NCI-H2029 (cell line): ENCODE results near the gene GGT7.
"Not testable (repeated sequence)": the region's sequence is repeated elsewhere in the genome, so short reads cannot be mapped to it uniquely, and the experiment has no call there.

Experiments
- DNase-seq: peaks from one replicate; lab custom pipeline; 2025; lab: John Stamatoyannopoulos, UW

Gene GGT7, protein sequence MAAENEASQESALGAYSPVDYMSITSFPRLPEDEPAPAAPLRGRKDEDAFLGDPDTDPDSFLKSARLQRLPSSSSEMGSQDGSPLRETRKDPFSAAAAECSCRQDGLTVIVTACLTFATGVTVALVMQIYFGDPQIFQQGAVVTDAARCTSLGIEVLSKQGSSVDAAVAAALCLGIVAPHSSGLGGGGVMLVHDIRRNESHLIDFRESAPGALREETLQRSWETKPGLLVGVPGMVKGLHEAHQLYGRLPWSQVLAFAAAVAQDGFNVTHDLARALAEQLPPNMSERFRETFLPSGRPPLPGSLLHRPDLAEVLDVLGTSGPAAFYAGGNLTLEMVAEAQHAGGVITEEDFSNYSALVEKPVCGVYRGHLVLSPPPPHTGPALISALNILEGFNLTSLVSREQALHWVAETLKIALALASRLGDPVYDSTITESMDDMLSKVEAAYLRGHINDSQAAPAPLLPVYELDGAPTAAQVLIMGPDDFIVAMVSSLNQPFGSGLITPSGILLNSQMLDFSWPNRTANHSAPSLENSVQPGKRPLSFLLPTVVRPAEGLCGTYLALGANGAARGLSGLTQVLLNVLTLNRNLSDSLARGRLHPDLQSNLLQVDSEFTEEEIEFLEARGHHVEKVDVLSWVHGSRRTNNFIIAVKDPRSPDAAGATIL

DNA sequence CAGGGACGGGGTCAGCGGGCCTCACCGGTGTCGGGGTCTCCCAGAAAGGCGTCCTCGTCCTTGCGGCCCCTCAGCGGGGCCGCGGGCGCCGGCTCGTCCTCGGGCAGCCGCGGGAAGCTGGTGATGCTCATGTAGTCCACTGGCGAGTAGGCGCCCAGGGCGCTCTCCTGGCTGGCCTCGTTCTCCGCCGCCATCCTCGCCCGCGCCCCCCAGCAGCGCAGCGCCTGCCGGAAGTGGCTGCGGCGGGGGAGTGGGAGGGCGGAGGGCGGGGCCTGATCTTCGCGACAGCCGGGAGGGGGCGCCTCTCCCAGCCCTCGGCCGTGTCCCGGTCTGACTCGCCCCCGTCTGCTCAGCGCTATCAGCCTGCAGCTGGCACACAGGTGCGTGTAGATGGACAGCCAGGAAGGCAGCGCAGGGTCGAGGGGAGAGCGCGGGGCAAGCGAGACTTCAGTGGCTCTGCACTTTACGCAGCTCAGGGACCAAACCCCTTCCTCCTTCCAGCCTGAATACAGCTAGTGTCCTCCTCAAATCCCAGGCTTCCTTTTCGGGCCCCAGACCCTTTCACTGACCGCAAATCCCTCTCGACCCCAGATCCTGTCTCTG is at the start of gene GGT7:
Gene GGT7, minus strand, starts transcription at position 235 of the 603 bp plus-strand sequence. Its CDS starts 41 bp downstream, at position 194.
- peak; percentile 66 for DNase-seq

DNA sequence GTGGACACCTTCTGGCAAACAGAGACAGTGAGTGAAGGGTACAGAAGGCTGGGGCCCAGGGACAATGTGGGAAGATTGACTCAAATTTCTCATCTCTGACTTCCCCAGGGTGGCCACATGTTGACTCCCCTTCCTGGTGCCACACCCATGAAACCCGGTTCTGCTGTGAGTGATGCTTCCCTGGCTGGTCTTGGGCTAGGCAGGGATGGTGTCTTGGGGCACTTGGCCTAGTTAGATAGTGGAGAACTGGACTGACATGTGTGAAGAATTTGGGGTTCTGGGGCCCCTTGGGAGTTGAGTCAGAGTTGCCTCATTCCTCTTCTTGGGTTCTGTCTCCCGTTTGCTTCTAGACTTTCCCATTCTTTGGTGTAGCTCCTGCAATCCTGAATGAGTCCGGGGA is 48.8 kb upstream of the GGT7 start:
- no peak for DNase-seq

DNA sequence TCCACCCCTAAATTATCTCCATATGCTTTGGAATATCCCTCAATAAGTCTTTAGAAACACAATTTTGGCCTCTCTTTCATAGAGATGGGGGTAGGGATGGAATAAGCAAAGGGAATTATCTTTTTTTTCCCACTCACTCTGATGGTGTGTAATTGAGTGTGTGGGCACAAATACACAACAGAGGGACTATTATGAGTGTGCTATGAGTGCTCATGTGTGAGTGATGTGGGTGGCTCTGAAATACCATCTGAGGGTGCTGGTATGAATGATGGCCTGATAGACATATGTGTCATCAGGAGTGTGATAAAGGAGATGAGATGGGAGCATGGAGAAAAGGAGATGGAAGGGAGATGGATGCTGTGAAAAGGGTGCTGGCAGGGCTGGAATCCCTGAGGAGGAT is 47.4 kb upstream of the GGT7 start:
- no peak for DNase-seq

DNA sequence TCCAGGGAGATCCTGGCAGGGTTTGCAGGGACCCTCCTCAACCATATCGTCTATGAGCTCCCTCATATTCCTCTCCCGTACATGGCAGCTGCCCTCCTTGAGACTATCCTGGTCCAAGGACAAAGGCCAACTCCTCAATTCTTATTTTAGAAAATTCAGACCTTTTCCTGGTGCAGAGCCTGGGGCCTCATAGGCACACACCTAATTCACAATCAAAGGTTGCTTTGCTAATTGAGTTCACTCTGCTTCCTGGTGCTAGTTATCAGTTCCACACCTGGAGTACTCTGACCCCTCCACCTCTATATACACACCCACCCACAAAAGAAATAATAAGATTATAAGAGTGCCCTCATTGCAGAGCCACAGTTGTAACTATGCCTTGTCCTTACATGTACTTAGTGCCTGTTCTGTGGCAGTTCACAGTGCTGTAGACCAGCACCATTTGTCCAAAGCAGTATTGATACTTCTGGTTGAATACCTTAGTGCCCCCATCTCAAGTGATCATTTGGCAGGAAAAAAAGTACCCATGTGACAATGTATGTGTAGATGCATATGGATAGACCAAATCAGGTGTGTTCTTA is 44.2 kb upstream of the GGT7 start:
- no peak for DNase-seq

DNA sequence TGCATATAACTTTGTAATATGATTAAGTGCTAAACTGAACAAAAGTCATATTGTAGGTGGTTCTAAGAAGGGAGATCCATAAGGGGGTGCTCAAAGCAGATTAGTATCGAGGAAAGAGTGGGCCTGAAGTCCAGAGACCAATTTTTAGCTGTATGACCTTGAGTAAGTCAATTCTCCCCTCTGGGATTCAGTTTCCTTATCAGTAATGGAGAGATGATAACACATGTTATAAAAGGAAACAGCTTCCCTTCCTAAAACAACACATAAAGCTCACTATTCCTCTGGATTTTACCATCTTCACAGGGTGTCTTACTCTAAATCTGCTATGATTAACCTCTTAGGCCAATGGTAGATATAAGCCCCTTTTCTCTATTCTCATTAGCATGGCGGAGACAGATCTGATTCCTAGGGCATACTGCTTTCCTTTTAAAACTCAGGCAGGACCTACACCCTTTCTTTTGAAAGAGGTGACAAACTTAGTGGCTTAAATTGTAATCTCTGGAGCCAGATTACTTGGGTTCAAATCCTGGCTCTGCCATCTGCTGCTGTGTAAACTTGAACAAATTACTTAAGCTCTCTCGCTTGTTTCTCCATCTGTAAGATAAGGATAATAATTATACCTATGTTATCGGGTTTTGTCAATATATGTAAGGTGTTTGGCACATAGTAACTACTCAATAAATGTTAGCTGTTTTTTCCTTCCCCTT is 43.2 kb upstream of the GGT7 start:
- no peak for DNase-seq

DNA sequence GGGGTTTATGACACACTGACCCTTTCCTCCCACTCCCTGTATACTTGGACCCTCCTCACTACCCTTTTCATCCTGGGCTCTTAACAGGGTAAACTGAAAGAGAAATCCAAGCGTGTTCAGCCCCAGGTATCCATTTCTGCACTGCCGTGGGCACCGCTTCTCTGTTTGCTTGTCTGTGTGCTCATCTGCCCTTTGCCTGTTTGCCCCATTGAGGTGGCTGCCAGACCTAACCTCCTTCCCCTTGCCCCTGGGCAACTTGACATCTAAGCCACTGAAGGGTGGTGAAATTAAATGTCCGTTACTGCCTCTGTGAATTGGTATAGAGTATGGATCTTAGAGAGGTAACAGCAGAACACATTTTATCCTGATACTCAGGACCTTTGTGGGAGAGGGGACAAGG is 42.5 kb upstream of the GGT7 start:
- no peak for DNase-seq

DNA sequence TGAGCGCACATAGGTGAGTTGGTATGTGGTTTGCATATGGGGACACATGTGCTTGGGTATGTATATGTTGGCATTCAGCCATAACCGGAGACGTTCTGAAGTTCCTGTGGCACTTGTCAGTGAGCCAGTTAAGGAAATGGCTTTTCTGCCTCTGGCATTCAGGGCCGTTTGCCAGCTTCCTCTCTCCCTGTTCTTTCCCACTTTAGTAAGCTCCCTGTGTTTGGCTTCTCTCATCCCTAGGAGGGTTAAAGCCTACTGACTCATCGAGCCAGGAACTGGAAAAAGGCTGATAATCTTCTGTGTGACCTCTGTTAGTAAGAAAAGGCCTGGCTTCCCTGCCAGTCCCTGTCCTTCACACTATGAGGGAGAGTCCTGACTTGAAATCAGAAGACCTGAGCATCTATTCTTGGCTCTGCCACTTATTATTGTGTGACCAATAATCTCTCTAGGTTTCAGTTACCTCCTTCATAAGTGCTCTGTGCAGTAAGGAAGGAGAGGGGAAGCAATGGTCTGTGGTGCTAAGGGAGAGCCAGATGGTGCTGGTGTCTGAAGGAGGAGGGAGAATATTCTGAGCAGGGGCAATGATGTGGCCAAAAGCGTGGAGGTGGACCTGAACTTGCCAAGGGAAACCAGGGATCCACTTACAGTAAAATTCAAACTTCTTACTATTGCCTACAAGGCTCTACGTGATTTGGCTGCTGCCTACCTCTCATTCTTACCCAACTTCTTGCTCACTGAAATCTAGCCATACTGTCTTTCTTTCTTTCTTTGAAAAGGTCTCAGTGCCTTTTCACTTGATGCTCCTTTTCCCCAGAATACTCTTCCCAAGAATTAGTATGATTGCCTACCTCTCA is 35.2 kb upstream of the GGT7 start:
- peak; percentile 79 for DNase-seq

DNA sequence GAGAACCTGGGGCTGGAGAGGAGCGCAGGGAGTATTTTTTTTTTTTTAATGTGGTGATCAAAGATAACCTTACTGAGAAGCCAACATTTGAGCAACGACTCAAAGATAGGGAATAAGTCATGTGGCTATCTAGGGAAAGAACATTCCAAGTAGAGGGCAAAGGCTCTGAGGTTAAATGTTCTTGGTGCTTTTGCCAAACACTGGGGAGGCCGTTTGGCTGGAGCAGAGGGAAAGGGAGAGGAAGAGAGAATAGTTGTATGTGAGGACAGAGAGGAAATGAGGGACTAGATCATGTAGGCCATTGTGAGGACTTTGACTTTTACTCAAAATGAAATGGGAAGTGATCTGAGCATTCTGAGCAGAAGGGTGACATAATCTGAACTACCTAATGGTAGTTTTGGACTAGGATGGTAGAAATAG is 31.6 kb upstream of the GGT7 start:
- no peak for DNase-seq

DNA sequence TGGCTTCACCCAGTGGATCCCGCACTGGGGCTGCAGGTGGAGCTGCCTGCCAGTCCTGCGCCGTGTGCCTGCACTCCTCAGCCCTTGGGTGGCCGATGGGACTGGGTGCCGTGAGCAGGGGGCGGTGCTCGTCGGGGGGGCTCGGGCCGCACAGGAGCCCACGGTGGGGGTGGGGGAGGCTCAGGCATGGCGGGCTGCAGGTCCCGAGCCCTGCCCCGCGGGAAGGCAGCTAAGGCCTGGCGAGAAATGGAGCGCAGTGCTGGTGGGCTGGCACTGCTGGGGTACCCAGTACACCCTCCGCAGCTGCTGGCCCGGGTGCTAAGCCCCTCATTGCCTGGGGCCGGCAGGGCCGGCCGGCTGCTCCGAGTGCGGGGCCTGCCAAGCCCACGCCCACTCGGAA is 26.1 kb upstream of the GGT7 start:
- not testable (repeated sequence) for DNase-seq

DNA sequence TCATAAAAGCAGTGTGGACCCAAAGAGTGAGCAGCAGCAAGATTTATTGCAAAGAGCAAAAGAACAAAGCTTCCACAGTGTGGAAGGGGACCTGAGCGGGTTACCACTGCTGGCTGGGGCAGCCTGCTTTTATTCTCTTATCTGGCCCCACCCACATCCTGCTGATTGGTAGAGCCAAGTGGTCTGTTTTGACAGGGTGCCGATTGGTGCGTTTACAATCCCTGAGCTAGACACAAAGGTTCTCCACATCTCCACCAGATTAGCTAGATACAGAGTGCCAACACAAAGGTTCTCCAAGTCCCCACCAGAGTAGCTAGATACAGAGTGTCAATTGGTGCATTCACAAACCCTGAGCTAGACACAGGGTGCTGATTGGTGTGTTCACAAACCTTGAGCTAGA is 25.5 kb upstream of the GGT7 start:
- DNase-seq: not testable (repeated sequence)

DNA sequence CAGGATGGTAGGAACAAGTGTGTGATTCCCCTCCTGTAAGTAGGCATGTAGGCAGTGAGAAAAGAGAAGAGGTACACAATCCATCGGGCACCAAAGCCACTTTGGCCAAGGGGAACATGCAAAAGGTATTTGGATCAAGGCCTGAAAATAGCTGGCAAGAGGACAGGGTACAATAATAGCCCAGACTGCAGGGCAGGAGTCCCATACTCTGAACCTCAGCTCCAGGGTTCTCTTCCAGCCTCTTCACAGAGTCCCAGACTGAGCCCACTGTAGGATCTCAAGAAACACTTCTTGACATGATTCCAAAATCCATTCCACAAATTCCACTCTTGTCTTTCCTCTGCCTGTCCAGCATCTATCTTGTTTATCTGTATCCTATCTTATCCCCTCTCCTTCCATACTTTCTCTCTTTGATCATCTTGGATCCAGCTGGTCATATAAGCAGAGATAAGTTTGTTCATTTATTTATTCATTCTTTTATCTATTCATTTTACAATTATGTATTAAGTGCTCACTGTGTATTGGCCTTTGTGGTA is 23.5 kb upstream of the GGT7 start:
- DNase-seq: no peak

DNA sequence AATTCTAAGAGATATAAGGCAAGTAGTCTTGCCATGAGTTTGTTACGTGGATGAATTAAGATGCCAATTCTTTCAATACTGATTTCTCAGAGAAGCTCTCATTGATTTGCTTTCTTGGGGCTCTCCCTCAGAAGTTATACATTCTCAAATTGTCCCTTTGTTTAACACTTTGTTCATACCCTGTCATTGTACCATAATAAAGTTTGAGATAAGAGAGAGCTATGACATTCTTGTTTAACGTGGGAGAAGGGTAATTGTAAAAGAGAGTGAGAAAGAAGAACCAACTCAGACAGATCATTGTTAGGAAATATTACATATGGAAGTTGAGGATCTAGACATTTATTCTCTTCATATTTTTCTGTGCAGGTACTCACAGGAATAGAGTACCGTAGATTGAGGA is 22.8 kb upstream of the GGT7 start:
- no peak for DNase-seq

DNA sequence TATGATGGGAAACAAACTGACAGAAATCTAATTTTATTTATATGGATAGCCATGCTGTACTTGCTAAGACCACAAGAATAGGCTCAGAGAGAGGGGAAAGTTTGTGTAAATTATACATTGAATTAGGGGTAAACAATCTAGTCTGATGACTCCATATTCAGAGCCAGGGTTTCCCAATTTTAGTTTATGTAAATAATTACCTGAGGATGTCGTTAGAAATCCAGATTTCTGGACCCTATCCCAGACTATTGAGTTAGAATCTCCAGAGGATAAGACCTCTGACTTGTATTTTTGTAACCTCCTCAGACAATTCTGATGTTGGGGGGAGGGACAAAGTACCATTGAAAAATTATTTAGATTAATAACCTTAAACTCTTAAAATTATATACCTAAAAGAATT is 22.1 kb upstream of the GGT7 start:
- DNase-seq: no peak

DNA sequence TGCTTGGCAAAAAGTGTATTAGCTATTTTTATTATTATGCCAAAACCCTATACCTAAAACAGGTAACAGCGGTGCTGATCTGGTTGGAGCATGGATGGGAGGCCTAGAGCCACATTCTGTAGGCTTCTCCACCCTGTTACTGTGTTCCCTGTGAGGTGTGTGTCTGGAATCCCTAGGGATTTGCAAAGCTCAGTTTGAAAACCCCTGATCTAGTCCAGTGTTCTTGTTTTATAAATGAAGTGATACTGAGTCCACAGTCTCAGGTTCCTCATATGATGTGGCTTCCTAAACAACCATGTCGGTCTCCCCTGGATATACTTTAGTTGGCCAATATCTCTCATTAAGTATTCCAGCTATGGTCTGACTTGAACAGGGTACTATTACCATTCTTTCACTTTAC is 20.0 kb upstream of the GGT7 start:
- DNase-seq: no peak

DNA sequence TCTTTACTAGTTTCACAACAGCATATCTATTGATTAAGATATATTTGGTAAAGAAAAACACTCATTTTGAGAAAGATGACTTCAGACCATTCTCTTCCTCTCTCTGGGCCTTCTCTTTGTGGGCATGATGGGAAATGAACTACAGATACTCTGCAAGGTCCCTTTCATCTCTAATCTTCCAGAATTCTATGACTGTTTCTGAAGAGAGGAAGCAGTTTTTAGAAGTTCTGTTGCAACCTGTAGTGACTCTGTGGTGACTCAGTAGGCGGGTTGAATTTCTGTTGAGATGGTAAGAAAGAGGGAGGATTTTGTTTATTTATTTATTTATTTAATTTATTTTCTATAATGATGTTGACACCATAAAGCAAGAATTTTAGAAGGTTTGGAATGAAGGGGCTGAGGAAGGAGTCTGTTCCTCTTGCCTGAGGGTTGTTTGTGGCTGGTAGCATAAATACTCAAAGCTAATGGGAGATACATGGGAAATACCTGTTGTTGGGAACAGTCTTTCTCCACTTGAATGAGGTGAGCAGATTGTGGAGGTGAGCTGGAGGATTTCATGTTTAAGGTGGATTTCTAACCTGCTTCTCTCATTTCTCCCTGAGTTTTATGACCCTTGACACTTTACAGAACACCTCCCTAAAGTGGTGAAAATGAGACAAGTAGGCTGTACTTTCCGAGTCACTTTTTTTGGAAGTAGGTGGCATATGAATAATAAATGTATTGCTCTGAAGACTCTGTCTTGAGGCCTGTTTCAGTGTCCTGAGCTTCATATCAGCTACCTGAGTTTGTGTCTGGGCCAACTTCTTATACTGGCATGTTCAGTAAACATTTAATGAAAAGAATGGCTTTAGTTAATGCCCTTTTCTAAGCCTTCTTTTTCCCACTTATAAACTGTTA is 18.8 kb upstream of the GGT7 start:
- DNase-seq: no peak

DNA sequence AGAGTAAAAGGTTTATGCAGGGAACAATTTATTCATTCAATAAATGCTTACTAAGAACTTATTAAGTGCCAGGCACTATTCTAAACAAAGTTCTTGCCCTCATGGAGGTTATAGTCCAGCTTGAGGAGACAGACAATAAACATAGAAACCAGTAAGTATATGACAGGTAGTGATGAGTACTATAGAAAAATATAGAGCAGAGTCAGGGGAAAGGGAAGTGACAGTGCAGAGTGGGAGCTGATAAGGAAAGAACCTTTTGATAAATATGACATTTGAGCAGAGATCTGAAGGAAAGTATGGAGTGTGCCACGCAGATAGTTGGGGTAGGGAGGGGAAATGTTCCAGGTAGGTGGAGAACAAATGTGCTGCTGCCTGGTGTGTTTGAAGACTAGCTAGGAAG is 15.8 kb upstream of the GGT7 start:
- DNase-seq: no peak

DNA sequence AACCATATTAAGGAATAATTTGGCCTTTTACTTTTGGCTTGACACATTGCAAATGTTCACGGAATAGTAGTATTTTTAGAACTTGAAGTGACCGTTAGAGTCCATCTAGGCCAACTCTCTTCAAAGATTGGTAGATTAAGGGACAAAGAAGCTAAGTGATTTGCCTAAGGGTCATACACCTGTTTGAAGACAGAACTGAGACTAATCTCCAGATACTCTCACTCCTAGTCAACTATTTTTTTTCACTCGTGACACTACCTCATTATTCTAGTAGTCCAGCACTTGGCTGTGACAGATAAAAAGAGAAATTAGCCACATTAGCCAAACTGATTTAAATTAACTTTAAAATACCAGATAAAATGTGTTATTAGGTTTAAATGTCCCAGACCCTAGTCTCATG is 14.4 kb upstream of the GGT7 start:
- no peak for DNase-seq

DNA sequence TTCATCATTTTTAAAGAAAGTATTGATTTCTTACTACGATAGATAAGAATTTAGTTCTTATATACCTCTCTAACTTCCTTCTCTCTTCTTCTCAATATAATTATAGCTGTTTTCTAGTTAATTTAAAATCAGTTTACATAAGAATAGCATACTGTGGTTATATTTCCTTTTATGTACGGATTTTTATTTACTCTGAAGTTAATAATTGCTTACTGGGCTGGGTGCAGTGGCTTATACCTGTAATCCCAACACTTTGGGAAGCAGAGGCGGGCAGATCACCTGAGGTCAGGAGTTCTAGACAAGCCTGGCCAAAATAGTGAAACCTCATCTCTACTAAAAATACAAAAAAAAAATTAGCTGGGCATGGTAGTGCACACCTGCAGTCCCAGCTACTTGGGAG is 13.5 kb upstream of the GGT7 start:
- no peak for DNase-seq

DNA sequence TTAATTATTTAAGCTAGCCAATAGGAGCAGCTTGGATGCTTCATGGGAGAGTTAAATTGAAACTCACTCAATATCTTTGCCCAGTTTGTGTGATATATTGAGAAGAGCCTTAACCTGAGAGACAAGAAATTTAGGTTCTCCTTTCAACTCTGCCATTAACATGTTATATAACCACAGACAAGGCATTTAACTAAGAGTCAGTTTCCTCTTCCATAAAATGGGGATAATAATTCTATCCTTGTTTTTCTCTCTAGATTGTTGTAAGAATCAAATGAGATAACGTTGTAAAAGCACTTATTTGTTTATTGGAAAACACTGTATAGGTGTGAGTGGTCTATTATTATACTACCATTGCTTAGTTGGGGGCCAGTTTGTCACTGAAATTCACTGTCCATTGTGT is 11.6 kb upstream of the GGT7 start:
- no peak for DNase-seq

DNA sequence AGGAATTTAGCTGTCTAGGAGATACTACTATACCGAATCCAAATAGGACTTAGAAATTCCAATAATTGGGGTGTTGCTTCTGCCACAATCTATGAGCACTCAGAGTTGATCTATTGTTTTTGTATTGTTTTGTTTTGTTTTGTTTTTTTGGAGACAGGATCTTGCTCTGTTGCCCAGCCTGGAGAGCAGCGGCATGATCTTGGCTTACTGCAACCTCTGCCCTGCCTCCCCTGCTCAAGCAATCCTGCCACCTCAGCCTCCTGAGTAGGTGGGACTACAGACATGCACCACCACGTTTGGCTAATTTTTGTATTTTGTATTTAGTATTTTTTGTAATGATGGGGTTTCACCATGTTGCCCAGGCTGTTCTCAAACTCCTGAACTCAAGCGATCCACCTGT is 11.2 kb upstream of the GGT7 start:
- no peak for DNase-seq
